Adrenal gland (tissue), 5 donors: ENCODE results near the gene ACADSB.

Source experiments
- POLR2A ChIP-seq, 2 donors: fragments of 450-650 bp; IDR thresholded peaks; one replicate each; pipeline ENCODE4 v1.6.1; 2017; ENCODE audit warnings: antibody characterized with exemption in 2 of 2, mild to moderate bottlenecking in 2 of 2, moderate library complexity in 1 of 2
- TF ChIP-seq, protein P1 (sequence below), 6 experiments: fragments of 450-650 bp in 4 of 6; fragments of 200-600 bp in 2 of 6; sonication (generic) in 1 of 6; IDR thresholded peaks; 1 replicate in 5 of 6; 2 replicates in 1 of 6; pipeline versions ENCODE4 v1.5.1 to v1.8.0; 2016 to 2021; ENCODE audit warnings: antibody characterized with exemption in 6 of 6, mild to moderate bottlenecking in 2 of 6, moderate library complexity in 1 of 6
- donor health status: DM: no; HTN: no; CAD: no.

DNA sequence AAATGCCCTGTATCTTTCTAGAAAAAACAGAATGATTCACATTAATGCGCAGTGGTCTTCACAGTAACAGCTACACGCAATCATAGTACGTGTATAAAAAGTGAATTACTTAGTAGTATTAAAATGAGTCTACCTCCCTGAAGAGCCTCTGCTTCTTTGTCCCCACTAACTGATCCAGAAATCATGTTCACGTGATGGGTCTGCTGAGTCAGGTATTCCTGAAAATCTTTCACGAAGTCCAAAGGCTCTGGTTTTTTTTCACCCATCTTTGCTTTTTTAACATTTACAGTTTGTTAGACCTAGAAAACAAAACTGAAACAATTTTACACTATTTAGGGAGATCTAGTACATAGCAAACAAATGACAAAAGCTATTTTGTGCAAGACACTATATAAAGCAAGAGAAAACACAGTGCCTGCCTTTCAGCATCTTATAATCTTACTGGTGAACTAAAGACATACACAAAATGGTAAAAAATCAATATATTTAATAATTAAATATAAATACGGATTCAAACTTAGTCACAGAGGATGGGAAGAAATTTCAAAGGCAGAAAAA lies 10.4 kb upstream of the ACADSB start:
- TF ChIP-seq, protein P1, sequence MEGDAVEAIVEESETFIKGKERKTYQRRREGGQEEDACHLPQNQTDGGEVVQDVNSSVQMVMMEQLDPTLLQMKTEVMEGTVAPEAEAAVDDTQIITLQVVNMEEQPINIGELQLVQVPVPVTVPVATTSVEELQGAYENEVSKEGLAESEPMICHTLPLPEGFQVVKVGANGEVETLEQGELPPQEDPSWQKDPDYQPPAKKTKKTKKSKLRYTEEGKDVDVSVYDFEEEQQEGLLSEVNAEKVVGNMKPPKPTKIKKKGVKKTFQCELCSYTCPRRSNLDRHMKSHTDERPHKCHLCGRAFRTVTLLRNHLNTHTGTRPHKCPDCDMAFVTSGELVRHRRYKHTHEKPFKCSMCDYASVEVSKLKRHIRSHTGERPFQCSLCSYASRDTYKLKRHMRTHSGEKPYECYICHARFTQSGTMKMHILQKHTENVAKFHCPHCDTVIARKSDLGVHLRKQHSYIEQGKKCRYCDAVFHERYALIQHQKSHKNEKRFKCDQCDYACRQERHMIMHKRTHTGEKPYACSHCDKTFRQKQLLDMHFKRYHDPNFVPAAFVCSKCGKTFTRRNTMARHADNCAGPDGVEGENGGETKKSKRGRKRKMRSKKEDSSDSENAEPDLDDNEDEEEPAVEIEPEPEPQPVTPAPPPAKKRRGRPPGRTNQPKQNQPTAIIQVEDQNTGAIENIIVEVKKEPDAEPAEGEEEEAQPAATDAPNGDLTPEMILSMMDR (IDR thresholded peaks at IDR 0.05) = no peak
- TF ChIP-seq POLR2A (IDR thresholded peaks at IDR 0.05) = no peak
